Measurements from ENCODE around the gene EFEMP1.

The EFEMP1 gene

GRCh38 chr2:55954306-55955035 is 30.9 kb upstream of the EFEMP1 start:
- Histone ChIP-seq H3K27me3 (ENCODE audit: insufficient read depth, poor library complexity, severe bottlenecking) (no peaks in the 10 kb centered on the region), H3K27ac (replicated peaks) (no peak overlapping the region), H3K4me3 (replicated peaks; ENCODE audit: insufficient read depth, low read length) (no peak overlapping the region)
- TF ChIP-seq GABPA (IDR thresholded peaks at IDR 0.05; ENCODE audit: low read depth): no peak
- TF ChIP-seq SPI1 (IDR thresholded peaks at IDR 0.05; ENCODE audit: borderline replicate concordance, low read depth): no peak
- no peak for TF ChIP-seq REST (IDR thresholded peaks at IDR 0.05; ENCODE audit: insufficient replicate concordance, low read depth)
- no peak for TF ChIP-seq POLR2AphosphoS5 (IDR thresholded peaks at IDR 0.05; ENCODE audit: low read depth)
- TF ChIP-seq CTCF (IDR thresholded peaks at IDR 0.05; ENCODE audit: insufficient read depth, low read length): no peak
- DNase-seq (ENCODE audit: low read depth in 1 of 2, low spot score in 1 of 2): no peak

GRCh38 chr2:55952415-55952814 is 28.8 kb upstream of the EFEMP1 start:
- no peak overlapping the region for H3K4me3 ChIP-seq (replicated peaks; ENCODE audit: insufficient read depth, low read length)
- no peak overlapping the region for H3K27ac ChIP-seq (replicated peaks)
- peaks cover 2% of the 10 kb centered on the region for H3K27me3 ChIP-seq (ENCODE audit: insufficient read depth, poor library complexity, severe bottlenecking)
- DNase-seq (ENCODE audit: low read depth in 1 of 2, low spot score in 1 of 2): no peak
- TF ChIP-seq POLR2AphosphoS5 (IDR thresholded peaks at IDR 0.05; ENCODE audit: low read depth) (no peak), GABPA (IDR thresholded peaks at IDR 0.05; ENCODE audit: low read depth) (no peak), CTCF (IDR thresholded peaks at IDR 0.05; ENCODE audit: insufficient read depth, low read length) (no peak), REST (IDR thresholded peaks at IDR 0.05; ENCODE audit: insufficient replicate concordance, low read depth) (no peak), SPI1 (IDR thresholded peaks at IDR 0.05; ENCODE audit: borderline replicate concordance, low read depth) (no peak)

GRCh38 chr2:55951533-55951932 is 28.0 kb upstream of the EFEMP1 start:
- no peak for DNase-seq (ENCODE audit: low read depth in 1 of 2, low spot score in 1 of 2)
- Histone ChIP-seq H3K27me3 (ENCODE audit: insufficient read depth, poor library complexity, severe bottlenecking) (peaks cover 2% of the 10 kb centered on the region), H3K27ac (replicated peaks) (no peak overlapping the region), H3K4me3 (replicated peaks; ENCODE audit: insufficient read depth, low read length) (no peak overlapping the region)
- TF ChIP-seq GABPA (IDR thresholded peaks at IDR 0.05; ENCODE audit: low read depth): no peak

GRCh38 chr2:55949613-55950012 is 26.0 kb upstream of the EFEMP1 start:
- H3K4me3 ChIP-seq (replicated peaks; ENCODE audit: insufficient read depth, low read length): no peak overlapping the region
- no peak overlapping the region for H3K27ac ChIP-seq (replicated peaks)
- peaks cover 2% of the 10 kb centered on the region for H3K27me3 ChIP-seq (ENCODE audit: insufficient read depth, poor library complexity, severe bottlenecking)
- TF ChIP-seq REST (IDR thresholded peaks at IDR 0.05; ENCODE audit: insufficient replicate concordance, low read depth): no peak
- no peak for TF ChIP-seq GABPA (IDR thresholded peaks at IDR 0.05; ENCODE audit: low read depth)
- no peak for TF ChIP-seq CTCF (IDR thresholded peaks at IDR 0.05; ENCODE audit: insufficient read depth, low read length)
- no peak for TF ChIP-seq SPI1 (IDR thresholded peaks at IDR 0.05; ENCODE audit: borderline replicate concordance, low read depth)
- no peak for TF ChIP-seq POLR2AphosphoS5 (IDR thresholded peaks at IDR 0.05; ENCODE audit: low read depth)
- no peak for DNase-seq (ENCODE audit: low read depth in 1 of 2, low spot score in 1 of 2)

All from HL-60 (cell line).